Type B pancreatic cell (in vitro differentiated cells): ENCODE results near the gene SDR42E1. TPM values are rescaled to one million over a fixed set of nuclear protein-coding genes. Genes with fewer than 3 reads are reported as not detected.

ENCODE experiments used
- DNase-seq: peaks from one replicate; pipeline ENCODE4 v3.0.0; 2021; ENCODE audit warnings: mixed read lengths; ENCODE audit not compliant: unreplicated experiment; ENCODE audit errors: extremely low spot score
- H3K27ac Mint-ChIP-seq: 2 replicates; pipeline ENCODE4 v1.8.0; 2021; ENCODE audit warnings: mild to moderate bottlenecking, mixed read lengths
- H3K27me3 Mint-ChIP-seq: 2 replicates; pipeline ENCODE4 v1.8.0; 2021; ENCODE audit warnings: mixed read lengths
- H3K36me3 Mint-ChIP-seq: 2 replicates; pipeline ENCODE4 v1.8.0; 2021; ENCODE audit warnings: mixed read lengths
- H3K4me1 Mint-ChIP-seq: one replicate; pipeline ENCODE4 v1.8.0; 2021; ENCODE audit warnings: mixed read lengths; ENCODE audit not compliant: unreplicated experiment
- H3K4me3 Mint-ChIP-seq: 2 replicates; pipeline ENCODE4 v1.8.0; 2021; ENCODE audit warnings: mild to moderate bottlenecking, mixed read lengths
- H3K9me3 Mint-ChIP-seq: 2 replicates; pipeline ENCODE4 v1.8.0; 2021; ENCODE audit warnings: mixed read lengths
- total RNA-seq: library from RNA; stranded (reverse); gene quantifications from 2 replicates; pipeline ENCODE4 v1.2.1, GENCODE V29; 2021; ENCODE audit warnings: low replicate concordance
- TF ChIP-seq, protein P1 (sequence below): fragments of 200-600 bp; sonication (generic); conservative IDR thresholded peaks from 2 replicates; pipeline ENCODE4 v1.5.0; 2021; ENCODE audit warnings: antibody characterized with exemption, mild to moderate bottlenecking

The SDR42E1 gene
- total RNA-seq, 1 donor from 2014 or later, result not detected

DNA sequence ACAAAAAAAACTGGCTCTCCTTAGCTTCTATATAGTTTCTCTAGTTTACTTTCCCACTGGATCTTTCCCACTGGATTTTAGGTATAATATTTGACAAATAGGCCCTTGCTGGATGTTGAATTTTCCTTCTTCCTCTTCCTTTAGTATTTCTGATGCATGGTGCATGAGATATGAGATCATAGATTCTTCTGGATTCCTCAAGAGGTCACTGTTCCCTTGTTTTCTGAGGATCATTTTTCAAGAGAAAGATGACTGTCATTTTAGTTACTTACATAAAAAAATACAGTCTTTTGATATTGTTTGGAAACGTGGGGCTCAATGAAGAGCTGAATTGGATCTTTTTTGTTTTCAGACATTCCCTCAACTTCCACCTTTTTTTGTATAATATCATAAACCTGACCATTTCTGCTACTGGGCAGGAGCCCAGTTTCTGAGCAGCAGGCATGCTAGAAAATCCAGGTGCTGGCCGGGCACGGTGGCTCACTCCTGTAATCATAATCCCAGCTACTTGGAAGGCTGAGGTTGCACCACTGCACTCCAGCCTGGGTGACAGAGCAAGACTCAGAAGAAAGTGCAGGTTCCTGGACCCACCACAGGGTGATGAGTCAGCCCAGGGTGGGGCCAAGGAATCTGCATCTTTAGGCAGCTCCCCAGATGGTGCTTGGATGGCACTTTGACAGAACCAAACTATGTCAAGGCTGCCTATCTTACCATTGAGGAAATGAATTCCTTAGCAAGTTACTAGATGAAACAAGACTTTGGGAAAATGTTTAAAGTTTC lies 70.3 kb downstream of the SDR42E1 start:
- peaks cover 7% of the 10 kb centered on the region for H3K4me1 Mint-ChIP-seq

DNA sequence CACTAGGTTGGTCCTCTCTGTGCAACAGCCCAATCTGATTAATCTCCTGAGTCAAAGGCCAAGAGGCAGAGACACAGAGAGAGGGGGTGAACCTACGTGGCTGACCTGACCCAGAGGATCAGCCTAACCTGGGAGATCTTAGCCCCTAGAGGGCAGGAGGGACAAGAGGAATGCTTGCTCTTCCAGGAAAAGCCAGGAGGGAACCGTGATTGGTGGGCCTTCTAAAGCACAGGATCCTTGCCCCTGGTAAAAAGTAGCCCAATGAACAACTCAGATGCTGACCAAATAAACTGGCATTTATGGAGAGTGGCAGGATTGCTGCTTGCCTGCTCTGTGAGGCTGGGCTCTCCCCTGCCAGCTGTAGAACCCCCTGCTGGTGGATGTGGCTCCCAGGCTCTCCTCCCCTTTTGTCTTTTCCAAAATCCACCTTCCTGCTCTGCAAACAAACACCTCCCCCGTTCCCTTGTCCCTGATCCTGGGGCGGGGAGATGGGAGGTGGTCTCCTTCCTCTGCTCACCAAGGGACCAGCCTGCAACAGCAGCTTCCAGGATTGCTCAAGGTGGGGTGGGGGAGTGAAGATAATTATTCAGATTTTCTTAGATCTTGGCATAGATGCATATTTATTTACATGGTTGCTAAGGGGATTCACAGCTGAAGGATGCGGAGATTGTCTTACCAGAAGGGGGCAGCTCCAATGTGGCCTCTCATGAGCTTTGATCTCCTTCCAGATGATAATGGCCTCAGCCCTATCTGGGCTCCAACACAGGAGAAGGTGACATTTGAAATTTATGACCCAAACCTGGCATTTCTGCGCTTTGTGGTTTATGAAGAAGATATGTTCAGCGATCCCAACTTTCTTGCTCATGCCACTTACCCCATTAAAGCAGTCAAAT lies 71.9 kb downstream of the SDR42E1 start:
- H3K27ac Mint-ChIP-seq, result no peak overlapping the region

More for the DNA sequence above, 70.3 kb downstream of the SDR42E1 start:
- no peaks in the 10 kb centered on the region for H3K9me3 Mint-ChIP-seq
- no peak overlapping the region for H3K4me3 Mint-ChIP-seq
- no peak overlapping the region for H3K27ac Mint-ChIP-seq
- TF ChIP-seq, protein P1, sequence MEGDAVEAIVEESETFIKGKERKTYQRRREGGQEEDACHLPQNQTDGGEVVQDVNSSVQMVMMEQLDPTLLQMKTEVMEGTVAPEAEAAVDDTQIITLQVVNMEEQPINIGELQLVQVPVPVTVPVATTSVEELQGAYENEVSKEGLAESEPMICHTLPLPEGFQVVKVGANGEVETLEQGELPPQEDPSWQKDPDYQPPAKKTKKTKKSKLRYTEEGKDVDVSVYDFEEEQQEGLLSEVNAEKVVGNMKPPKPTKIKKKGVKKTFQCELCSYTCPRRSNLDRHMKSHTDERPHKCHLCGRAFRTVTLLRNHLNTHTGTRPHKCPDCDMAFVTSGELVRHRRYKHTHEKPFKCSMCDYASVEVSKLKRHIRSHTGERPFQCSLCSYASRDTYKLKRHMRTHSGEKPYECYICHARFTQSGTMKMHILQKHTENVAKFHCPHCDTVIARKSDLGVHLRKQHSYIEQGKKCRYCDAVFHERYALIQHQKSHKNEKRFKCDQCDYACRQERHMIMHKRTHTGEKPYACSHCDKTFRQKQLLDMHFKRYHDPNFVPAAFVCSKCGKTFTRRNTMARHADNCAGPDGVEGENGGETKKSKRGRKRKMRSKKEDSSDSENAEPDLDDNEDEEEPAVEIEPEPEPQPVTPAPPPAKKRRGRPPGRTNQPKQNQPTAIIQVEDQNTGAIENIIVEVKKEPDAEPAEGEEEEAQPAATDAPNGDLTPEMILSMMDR, result peak; percentile 70
- H3K27me3 Mint-ChIP-seq, result no peaks in the 10 kb centered on the region
- no peak for DNase-seq
- no peaks in the 10 kb centered on the region for H3K36me3 Mint-ChIP-seq

More for the DNA sequence above, 71.9 kb downstream of the SDR42E1 start:
- Mint-ChIP-seq H3K36me3 (no peaks in the 10 kb centered on the region), H3K4me1 (peaks cover 7% of the 10 kb centered on the region), H3K4me3 (no peak overlapping the region), H3K27me3 (no peaks in the 10 kb centered on the region), H3K9me3 (no peaks in the 10 kb centered on the region)
- TF ChIP-seq, protein P1, result no peak
- DNase-seq, result no peak

Other genes starting within 250 kb of the SDR42E1 start
- gene PLCG2, start 232.2 kb downstream of the SDR42E1 start, total RNA-seq, result 12.4 and 31.1 TPM in 2 replicates
- 6.8 and 17.8 TPM in 2 replicates for gene HSD17B2, start 23.8 kb upstream of the SDR42E1 start, total RNA-seq
- gene MPHOSPH6, start 158.8 kb upstream of the SDR42E1 start, total RNA-seq, result 23.8 and 28.4 TPM in 2 replicates